KG1 (cell line): ENCODE measurements around the gene MED26.
"Not testable (repeated sequence)": the region's sequence is repeated elsewhere in the genome, so short reads cannot be mapped to it uniquely, and the experiment has no call there.

Experiments
- DNase-seq: peaks from one replicate; lab custom pipeline; 2025; lab: John Stamatoyannopoulos, UW

Gene MED26, protein sequence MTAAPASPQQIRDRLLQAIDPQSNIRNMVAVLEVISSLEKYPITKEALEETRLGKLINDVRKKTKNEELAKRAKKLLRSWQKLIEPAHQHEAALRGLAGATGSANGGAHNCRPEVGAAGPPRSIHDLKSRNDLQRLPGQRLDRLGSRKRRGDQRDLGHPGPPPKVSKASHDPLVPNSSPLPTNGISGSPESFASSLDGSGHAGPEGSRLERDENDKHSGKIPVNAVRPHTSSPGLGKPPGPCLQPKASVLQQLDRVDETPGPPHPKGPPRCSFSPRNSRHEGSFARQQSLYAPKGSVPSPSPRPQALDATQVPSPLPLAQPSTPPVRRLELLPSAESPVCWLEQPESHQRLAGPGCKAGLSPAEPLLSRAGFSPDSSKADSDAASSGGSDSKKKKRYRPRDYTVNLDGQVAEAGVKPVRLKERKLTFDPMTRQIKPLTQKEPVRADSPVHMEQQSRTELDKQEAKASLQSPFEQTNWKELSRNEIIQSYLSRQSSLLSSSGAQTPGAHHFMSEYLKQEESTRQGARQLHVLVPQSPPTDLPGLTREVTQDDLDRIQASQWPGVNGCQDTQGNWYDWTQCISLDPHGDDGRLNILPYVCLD

GRCh38 chr19:16628183-16628983, at the start of gene MED26:
Gene MED26, minus strand, starts transcription at chr19:16628204. Its CDS starts 261 bp downstream, at chr19:16627943.
- DNase-seq = peak; percentile 90

GRCh38 chr19:16677055-16677454, 49.1 kb upstream of the MED26 start:
- no peak for DNase-seq

- no peak for DNase-seq
These were observed 48.2 kb upstream of the MED26 start for GRCh38 chr19:16676101-16676798.

GRCh38 chr19:16673839-16674238, 45.8 kb upstream of the MED26 start:
- not testable (repeated sequence) for DNase-seq

DNA sequence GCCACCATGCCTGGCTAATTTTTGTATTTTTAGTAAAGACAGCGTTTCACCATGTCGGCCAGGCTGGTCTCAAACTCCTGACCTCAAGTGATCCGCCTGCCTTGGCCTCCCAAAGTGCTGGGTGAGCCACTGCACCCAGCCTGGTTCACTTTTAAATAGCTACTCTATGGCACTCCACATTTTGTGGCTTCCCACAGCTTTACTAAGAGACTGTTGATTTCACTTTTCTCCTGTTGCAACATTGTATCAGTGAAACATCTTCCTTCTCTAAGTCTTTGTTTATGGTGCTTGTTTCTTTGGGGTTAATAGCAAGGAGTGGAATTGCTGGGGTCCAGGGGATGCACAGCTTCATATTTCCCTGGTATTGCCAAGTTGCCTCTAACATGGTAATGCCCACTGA, 45.2 kb upstream of the MED26 start:
- DNase-seq = no peak

DNA sequence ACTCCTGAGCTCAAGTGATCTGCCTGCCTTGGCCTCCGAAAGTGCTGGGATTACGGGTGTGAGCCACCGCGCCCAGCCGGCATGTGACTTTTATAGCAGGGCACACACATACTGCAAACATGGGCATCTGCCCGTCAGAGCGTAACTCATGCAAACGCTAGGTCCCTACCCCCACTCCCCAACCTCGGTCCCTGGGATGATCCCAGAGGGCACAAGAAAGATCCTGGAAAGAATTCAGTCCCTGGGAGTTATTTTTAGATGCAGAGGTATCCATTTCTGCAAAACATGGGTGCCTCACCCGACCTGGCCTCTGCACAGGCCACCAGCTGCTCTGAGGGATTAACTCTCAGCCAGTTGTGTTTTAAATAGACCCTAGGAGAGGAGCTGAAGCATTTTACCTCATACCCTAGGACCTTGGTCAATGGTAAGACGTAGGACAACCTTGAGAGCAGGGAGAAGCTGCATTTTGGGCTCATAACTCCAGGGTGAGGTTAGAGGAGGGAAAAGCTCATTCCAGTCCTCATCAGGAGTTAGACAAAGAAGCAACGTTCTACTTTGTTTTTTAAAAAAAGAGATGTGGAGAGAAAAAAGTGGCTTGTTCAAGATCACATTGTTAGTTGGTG, 43.8 kb upstream of the MED26 start:
- no peak for DNase-seq

DNA sequence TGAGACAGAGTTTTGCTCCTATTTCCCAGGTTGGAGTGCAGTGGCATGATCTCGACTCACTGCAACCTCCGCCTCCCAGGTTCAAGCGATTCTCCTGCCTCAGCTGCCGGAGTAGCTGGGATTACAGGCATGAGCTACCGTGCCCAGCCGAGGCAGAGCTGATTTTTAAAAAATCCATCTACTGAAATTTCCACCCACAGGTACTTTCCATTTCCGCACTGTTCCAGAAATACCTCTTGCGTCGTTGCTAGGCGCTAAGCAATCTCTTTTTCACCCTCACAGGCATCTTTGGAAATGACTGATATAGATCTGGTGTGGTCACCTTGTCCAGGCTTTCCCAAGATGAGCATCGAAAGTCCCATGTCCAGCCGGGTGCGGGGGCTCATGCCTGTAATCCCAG, 42.3 kb upstream of the MED26 start:
- no peak for DNase-seq

- DNase-seq = not testable (repeated sequence)
These were observed 40.7 kb upstream of the MED26 start for GRCh38 chr19:16668702-16669101.

DNA sequence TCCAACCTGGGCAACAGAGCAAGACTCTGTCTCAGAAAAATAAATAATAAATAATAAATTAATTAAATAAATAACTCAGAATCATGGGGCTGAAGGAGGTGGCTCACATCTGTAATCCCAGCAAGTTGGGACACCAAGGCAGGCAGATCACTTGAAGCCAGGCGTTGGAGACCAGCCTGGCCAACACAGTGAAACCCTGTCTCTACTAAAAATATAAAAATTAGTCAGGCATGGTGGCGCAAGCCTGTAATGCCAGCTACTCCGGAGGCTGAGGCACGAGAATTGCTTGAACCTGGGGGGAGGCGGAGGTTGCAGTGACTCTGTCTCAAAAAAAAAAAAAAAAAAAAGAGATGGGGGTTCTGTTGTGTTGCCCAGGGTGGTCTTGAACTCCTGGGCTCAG, 40.2 kb upstream of the MED26 start:
- DNase-seq = no peak

GRCh38 chr19:16661480-16662034, 33.6 kb upstream of the MED26 start:
- peak; percentile 1 for DNase-seq

GRCh38 chr19:16660763-16661479, 32.9 kb upstream of the MED26 start, which contains the start of gene TMEM38A:
Gene TMEM38A, plus strand, starts transcription at chr19:16661139. Its CDS starts 79 bp downstream, at chr19:16661218.
- DNase-seq = no peak

GRCh38 chr19:16659832-16660708, 32.1 kb upstream of the MED26 start, which contains the start of gene SMIM7:
Gene SMIM7, minus strand, starts transcription at chr19:16660144. Its CDS starts 34 bp downstream, at chr19:16660110.
- peak; percentile 95 for DNase-seq

- no peak for DNase-seq
These were observed 31.4 kb upstream of the MED26 start for GRCh38 chr19:16659464-16659831.

DNA sequence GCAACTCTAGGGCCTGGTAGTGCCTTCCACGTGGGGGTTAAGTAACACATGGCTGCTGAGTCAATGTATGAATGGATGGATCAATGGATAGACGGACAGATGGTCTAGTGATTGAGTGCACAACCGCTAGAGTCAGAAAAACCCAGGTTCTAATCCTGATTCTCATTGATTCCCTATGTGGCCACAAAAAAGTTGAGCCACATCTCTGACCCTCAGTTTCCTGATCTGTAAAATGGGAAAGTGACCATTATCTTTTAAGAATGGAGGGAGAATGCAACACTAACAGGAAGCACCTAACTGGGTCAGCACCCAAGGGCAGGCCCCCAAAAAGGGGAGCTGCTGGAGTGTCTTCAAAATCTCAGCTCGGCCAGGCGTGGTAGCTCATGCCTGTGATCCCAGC, 29.4 kb upstream of the MED26 start:
- no peak for DNase-seq

- no peak for DNase-seq
These were observed 27.7 kb upstream of the MED26 start for GRCh38 chr19:16655727-16656126.

GRCh38 chr19:16654627-16655026, 26.6 kb upstream of the MED26 start:
- DNase-seq = no peak

- no peak for DNase-seq
These were observed 26.1 kb upstream of the MED26 start for GRCh38 chr19:16654140-16654539.

GRCh38 chr19:16652854-16653253, 24.9 kb upstream of the MED26 start:
- DNase-seq = no peak

DNA sequence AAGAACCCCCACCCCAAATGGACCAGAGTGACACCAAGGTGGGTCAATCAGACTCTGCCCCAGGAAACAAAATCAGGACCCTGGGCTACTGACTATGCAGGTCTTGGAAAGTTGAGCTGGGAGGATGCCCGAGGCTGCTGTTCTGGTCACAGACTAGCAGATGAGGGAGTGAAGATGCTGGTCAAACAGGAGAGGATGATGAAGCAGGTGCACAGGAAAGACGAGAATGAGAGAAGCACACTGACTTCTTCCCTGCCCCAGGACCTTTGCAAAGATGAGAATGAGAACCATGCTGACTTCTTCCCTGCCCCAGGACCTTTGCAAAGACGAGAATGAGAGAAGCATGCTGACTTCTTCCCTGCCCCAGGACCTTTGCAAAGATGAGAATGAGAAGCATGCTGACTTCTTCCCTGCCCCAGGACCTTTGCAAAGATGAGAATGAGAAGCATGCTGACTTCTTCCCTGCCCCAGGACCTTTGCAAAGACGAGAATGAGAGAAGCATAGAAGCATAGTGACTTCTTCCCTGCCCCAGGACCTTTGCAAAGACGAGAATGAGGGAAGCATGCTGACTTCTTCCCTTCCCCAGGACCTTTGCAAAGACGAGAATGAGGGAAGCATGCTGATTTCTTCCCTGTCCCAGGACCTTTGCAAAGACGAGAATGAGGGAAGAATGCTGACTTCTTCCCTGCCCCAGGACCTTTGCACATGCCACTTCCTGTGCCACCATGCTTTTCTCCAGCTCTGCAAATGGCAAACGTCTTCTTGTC, 23.6 kb upstream of the MED26 start:
- DNase-seq = not testable (repeated sequence)
